HUES64 (cell line): ENCODE measurements around the gene KRT4.

ENCODE experiments used
- H3K27ac ChIP-seq: 2 replicates; pipeline ENCODE4 v1.7.0; 2013; ENCODE audit warnings: low read depth, low read length, inconsistent platforms
- H3K27me3 ChIP-seq: 2 replicates; pipeline ENCODE4 v1.6.1; 2013; ENCODE audit warnings: mild to moderate bottlenecking, low read length; ENCODE audit not compliant: insufficient read depth
- H3K36me3 ChIP-seq: 2 replicates; pipeline ENCODE4 v1.6.1; 2013; ENCODE audit warnings: mild to moderate bottlenecking, low read length; ENCODE audit not compliant: insufficient read depth
- H3K4me1 ChIP-seq: 2 replicates; pipeline ENCODE4 v1.6.1; 2013; ENCODE audit warnings: mild to moderate bottlenecking, low read length, moderate library complexity; ENCODE audit not compliant: insufficient read depth
- H3K4me3 ChIP-seq: 2 replicates; pipeline ENCODE4 v1.5.1; 2013; ENCODE audit warnings: mild to moderate bottlenecking, low read length, moderate library complexity
- H3K9ac ChIP-seq: 2 replicates; pipeline ENCODE4 v1.6.1; 2013; ENCODE audit warnings: mild to moderate bottlenecking, low read depth, low read length
- H3K9me3 ChIP-seq: 2 replicates; pipeline ENCODE4 v1.6.1; 2013; ENCODE audit warnings: low read depth, low read length; ENCODE audit not compliant: insufficient read depth
- WGBS: fragments of 150-250, 120-280 bp; methylation state at CpG from one replicate; pipeline ENCODE4 v1.1.7; 2013; ENCODE audit warnings: missing lambda C conversion rate; 5-methylcytosine and 5-hydroxymethylcytosine counted together

KRT4 gene

DNA sequence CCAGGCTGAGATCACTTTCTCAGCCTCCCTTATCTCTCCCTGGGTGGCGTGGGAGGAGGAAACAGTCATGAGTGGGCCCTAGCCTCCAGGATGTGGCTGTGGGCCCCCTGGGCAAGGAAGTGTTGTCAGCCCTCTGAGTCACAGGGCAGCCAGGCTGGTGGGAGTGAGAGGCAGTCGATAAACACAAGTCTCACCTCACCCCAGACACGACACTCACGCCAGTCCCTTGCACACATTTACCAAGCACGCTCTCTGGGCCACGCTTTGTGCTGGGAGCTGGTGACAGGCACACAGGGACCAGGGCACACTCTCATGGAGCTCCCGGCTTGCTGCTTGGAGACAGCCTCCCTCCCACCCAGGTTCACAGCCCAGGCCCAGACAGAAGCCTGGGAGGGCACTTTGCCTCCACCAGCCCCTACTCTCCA is 22.1 kb upstream of the KRT4 start:
- Histone ChIP-seq H3K27ac (no peak overlapping the region), H3K9me3 (no peaks in the 10 kb centered on the region), H3K4me3 (no peak overlapping the region), H3K36me3 (no peaks in the 10 kb centered on the region), H3K9ac (no peak overlapping the region), H3K27me3 (no peaks in the 10 kb centered on the region), H3K4me1 (no peaks in the 10 kb centered on the region)
- WGBS = 91% methylated on average over 7 of the region's 7 CpGs

DNA sequence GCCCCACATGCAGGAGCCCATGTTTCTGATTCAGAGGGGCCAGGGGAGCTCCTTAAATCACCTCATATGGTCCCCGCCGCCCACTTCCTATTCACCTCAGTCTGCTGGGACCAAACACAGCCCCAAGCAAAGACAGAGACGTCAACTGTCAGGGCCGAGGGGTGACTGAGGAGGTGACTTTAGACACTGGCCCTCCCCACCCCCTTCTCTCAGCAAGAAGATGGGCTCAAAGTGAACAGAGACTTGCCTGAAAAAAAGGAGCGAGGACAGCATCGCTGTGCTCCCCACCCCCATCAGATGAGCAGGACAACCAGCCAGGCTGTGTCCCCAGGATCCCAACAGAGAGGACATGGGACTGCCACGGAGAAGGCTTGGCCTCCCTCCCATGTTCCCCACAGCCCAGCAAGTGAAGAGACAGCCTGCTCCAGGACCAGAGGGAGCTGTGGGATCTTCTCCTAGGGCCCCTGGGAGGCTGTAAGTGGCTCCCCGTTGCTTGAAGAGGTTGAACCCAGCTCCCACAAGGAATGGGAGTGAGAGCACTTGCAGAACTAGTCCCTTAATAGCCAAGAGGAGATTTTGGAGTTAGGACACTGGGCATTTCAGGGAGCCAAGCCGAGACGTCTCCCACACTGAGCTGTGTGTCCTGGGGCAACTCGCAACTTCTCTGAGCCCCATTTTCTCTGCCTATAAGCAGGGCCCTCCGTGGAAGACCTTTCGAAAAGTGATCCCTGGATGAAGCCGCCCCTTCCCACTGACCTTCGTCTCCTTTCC is 21.5 kb upstream of the KRT4 start:
- no peak overlapping the region for H3K9ac ChIP-seq
- WGBS = 86% methylated on average over 15 of the region's 15 CpGs
- no peaks in the 10 kb centered on the region for H3K4me1 ChIP-seq
- H3K9me3 ChIP-seq = no peaks in the 10 kb centered on the region
- H3K27me3 ChIP-seq = no peaks in the 10 kb centered on the region
- H3K27ac ChIP-seq = no peak overlapping the region
- no peak overlapping the region for H3K4me3 ChIP-seq
- no peaks in the 10 kb centered on the region for H3K36me3 ChIP-seq

DNA sequence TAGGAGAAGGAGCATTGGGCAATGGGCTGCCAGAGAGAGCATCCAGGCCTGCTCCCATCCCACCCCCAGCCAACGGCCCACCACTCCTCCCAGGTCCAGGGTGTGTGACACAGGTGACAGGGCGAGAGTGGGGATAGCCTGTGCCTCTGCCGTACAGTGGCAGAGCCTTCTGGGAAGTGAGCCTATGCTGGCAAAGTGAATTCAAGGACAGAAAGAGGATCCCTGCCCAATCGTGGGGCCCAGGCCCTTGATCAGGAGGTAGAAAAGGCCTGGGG is 20.7 kb upstream of the KRT4 start:
- 88% methylated on average over 4 of the region's 4 CpGs for WGBS
- Histone ChIP-seq H3K9me3 (no peaks in the 10 kb centered on the region), H3K9ac (no peak overlapping the region), H3K4me3 (no peak overlapping the region), H3K27ac (no peak overlapping the region), H3K27me3 (no peaks in the 10 kb centered on the region), H3K4me1 (no peaks in the 10 kb centered on the region), H3K36me3 (no peaks in the 10 kb centered on the region)

DNA sequence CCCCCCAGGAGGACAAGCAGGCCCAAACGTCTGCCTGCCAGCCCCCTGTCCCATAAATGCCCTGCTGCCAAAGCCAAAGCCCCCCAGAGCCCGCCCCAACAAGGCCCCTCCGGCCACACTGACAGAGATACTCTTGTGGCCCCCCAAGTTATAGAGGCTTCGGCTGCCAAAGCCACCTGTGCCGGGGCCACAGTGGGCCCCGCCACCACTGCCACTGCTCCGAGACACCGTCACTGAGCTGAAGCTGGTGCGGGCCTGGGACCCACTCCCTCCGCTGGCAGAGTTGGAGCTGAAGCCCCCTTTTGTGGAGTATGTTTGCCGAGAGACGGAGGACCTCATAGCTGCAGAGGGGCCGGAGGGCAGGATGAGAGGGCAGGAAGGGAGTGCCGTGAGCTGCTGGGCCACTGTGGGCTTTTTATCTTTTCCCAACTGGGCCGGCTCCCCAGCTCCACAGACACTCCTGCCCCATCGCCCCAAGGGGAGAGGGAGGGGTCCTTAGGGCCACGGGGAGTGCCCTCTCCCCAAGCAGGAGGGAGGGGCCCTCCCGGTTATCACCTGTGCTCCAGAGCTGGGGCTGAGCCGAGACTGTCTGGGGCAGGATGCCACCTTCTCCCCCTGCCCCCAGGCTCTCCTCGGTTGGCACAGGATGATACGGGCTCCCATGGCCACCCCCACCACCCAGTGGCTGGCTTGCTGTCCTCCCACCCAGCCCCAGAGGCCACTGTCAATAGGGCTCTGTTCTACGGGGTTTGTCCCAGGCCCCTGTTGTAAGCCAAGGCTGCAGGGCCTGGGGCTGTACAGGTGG is 20.2 kb upstream of the KRT4 start, which contains the start of gene KRT79:
Gene KRT79, minus strand, starts transcription at position 390 of the 805 bp plus-strand sequence. Its CDS starts 51 bp downstream, at position 339.
- no peaks in the 10 kb centered on the region for H3K36me3 ChIP-seq
- WGBS = 94% methylated on average over 22 of the region's 22 CpGs
- H3K9ac ChIP-seq = no peak within 1 kb of the TSS
- H3K9me3 ChIP-seq = no peaks in the 10 kb centered on the region
- no peak within 1 kb of the TSS for H3K27ac ChIP-seq
- no peaks in the 10 kb centered on the region for H3K27me3 ChIP-seq
- no peaks in the 10 kb centered on the region for H3K4me1 ChIP-seq
- no peak within 1 kb of the TSS for H3K4me3 ChIP-seq

DNA sequence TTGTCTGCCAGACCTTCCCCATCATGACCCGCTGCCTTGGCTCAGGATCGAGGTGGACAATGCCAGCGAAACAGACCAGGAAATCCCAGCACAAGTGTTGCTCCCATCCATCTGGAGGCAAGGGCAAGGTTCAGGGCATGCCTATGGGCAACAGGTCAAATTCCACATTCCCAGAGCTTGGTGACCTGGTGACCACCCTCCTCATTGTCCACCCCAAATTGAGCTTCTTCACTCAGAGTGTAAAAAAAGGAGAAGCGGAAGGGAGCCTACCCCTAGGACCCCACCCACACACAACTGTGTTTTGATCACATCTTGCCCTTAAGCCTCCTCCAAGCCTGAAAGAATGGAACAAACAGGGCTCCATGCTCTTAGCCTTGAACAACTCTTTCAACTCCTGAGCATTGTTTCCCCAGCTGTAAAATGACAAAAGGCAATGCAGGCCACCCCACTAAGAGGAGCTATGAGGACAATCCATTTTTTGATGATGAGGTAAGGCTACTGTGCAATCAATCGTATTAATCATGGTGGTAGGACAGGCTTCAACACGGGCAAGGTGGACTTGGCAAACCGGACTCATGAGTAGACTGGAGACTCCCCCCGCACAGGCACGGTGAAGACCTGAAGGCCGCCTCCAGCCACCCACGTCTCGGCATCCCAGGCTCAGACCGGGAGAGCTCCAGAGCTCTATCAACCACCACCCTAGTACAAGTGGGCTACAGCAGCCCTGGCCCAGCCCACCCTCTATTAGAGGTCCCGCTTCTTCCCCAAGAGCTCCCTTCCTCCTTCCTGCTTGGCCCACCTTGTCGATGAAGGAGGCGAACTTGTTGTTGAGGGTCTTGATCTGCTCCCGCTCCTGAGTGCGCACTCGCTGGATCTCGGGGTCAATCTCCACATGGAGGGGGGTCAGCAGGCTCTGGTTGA is 19.3 kb upstream of the KRT4 start:
- Histone ChIP-seq H3K36me3 (no peaks in the 10 kb centered on the region), H3K9me3 (no peaks in the 10 kb centered on the region), H3K4me1 (no peaks in the 10 kb centered on the region), H3K9ac (no peak overlapping the region), H3K27ac (no peak overlapping the region), H3K4me3 (no peak overlapping the region), H3K27me3 (no peaks in the 10 kb centered on the region)
- WGBS = 93% methylated on average over 20 of the region's 20 CpGs

DNA sequence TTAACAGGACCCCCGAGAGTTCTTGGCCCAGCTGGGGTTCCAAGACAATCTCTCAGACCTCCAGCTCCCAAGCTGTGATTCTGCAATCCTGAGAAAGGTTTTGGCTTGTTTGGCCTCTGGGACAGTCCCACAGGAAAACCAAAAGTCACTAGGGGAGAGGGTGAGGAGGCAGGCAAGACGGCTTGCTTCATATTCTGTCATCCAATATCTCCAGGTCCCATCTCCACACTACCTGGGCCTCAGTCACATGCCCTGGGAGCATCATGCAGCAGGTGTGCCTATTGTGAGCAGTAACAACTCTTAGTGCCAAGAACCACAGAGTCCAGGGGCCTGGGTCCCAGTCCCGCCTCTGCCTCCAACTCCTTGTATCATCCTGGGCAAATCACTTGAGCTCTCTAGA is 18.5 kb upstream of the KRT4 start:
- H3K36me3 ChIP-seq = no peaks in the 10 kb centered on the region
- no peaks in the 10 kb centered on the region for H3K9me3 ChIP-seq
- no peak overlapping the region for H3K9ac ChIP-seq
- H3K4me3 ChIP-seq = no peak overlapping the region
- H3K27me3 ChIP-seq = no peaks in the 10 kb centered on the region
- no peak overlapping the region for H3K27ac ChIP-seq
- WGBS = 97% methylated on average over 3 of the region's 3 CpGs
- no peaks in the 10 kb centered on the region for H3K4me1 ChIP-seq

DNA sequence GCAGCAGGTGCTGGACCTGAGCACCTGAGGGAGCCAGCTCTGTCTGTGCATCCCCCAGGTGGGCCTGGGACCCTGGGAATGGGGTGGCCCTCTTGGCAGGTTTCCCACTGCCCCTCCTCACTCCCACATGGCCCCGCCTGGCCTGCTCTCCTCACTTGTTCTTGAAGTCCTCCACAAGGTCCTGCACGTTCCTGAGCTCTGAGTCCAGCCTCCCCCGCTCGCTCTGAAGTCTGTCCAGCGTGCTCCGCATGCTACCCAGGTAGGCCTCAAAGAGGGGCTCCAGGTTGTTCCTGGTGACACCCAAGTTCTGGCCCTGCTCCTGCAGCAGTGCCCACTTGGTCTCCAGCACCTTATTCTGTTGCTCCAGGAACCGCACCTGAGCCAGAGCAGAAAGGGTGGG is 17.3 kb upstream of the KRT4 start:
- no peak overlapping the region for H3K27ac ChIP-seq
- H3K9ac ChIP-seq = no peak overlapping the region
- H3K4me3 ChIP-seq = no peak overlapping the region
- no peaks in the 10 kb centered on the region for H3K4me1 ChIP-seq
- WGBS = 93% methylated on average over 7 of the region's 7 CpGs
- no peaks in the 10 kb centered on the region for H3K36me3 ChIP-seq
- H3K27me3 ChIP-seq = no peaks in the 10 kb centered on the region
- H3K9me3 ChIP-seq = no peaks in the 10 kb centered on the region

DNA sequence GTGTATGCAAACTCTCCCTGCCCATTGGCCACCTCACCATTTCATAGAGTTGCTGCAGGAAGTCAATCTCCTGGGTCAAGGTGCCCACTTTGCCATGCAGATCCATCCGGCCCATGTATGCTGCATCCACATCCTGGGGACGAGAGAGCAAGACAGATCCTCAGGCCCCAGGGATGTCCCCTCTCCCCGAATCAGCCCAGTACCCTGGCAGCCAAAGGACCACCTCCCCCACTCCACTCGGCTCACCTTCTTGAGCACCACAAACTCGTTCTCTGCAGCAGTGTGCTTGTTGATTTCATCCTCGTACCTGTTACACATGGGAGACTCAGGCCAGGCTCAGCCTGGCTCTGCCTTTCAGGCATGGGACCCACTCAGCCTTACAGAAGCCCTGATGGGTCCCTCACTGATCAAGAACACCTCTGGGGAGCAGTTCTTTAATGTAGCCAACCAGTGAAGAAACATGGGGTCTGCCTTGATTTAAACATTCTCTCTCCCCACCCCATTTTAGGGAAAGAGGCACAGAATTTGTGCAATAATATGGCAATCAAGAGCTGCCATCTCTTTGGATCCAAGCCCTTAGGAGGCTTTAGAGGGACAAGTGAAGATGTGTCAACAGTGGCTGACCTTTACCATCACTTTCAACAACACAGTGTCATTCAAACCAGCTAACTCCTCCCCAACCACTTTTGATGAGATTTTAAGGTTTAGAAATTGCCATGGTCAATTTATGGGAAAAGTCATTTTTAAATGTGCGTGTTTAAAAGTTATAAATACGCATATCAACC is 16.3 kb upstream of the KRT4 start:
- Histone ChIP-seq H3K9ac (no peak overlapping the region), H3K9me3 (no peaks in the 10 kb centered on the region), H3K27me3 (no peaks in the 10 kb centered on the region), H3K27ac (no peak overlapping the region), H3K4me1 (no peaks in the 10 kb centered on the region), H3K4me3 (no peak overlapping the region), H3K36me3 (no peaks in the 10 kb centered on the region)
- 90% methylated on average over 6 of the region's 8 CpGs for WGBS

DNA sequence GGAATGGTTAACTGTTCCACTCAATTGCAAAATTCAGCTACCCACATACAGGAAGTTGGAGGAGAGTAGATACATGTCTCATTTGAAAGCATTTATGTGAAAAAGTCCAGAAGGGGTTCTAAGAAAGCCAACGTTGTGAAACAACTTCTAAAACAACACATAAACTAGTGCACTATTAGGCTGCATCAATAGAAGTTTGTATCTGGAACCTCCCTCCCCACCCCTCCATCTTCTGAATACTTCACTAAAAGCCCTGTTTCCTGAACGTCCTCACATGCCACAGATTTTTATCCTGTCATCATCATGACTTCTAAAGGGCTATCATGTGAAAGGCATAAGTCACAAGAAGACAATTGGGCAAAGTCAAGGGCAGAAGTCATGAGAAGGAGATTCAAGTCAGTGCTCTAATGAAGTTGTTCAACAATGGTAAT is 14.7 kb upstream of the KRT4 start:
- H3K4me1 ChIP-seq = no peaks in the 10 kb centered on the region
- H3K36me3 ChIP-seq = no peaks in the 10 kb centered on the region
- no peaks in the 10 kb centered on the region for H3K27me3 ChIP-seq
- 71% methylated on average over 2 of the region's 2 CpGs for WGBS
- H3K27ac ChIP-seq = no peak overlapping the region
- no peak overlapping the region for H3K9ac ChIP-seq
- H3K4me3 ChIP-seq = no peak overlapping the region
- no peaks in the 10 kb centered on the region for H3K9me3 ChIP-seq

DNA sequence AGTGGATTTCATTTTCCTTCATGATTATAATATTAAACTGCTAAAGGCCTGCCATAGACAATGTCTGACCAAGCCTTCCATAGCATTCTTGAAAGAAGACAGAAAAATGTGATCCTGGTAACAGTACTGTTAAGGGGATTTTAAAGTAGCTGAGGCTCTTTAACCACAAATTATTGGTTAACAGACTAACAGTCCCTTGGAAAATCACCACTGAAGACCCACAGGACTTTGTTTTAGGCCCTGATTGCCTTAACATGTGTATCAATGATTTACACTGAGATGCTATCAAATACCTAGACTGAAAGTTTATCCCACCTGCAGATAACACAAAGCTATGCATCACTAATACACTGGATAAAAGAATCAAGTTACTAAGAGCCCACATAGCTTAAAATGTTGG is 14.2 kb upstream of the KRT4 start:
- no peak overlapping the region for H3K4me3 ChIP-seq
- H3K9ac ChIP-seq = no peak overlapping the region
- no peaks in the 10 kb centered on the region for H3K9me3 ChIP-seq
- H3K4me1 ChIP-seq = no peaks in the 10 kb centered on the region
- H3K27me3 ChIP-seq = no peaks in the 10 kb centered on the region
- H3K27ac ChIP-seq = no peak overlapping the region
- no peaks in the 10 kb centered on the region for H3K36me3 ChIP-seq
